Activated T-cell treated with anti-CD3 and anti-CD28 coated beads for 48 hours (primary cell): ENCODE measurements around the gene ZIK1.

Experiments used
- DNase-seq: peaks from one replicate; pipeline ENCODE4 v3.0.0-alpha.2; 2020; ENCODE audit warnings: low read depth

ZIK1 gene

GRCh38 chr19:57611113-57611512 lies 27.2 kb downstream of the ZIK1 start:
- DNase-seq, result no peak

- DNase-seq, result peak; percentile 86
These were observed 30.2 kb downstream of the ZIK1 start, which contains the start of gene ZNF134 for GRCh38 chr19:57613941-57614743. Gene ZNF134 (plus strand): TSS chr19:57614242. CDS start chr19:57619469, 5,227 bp downstream.

- DNase-seq, result no peak
These were observed 31.4 kb downstream of the ZIK1 start for GRCh38 chr19:57615346-57615745.

- no peak for DNase-seq
These were observed 36.9 kb downstream of the ZIK1 start for GRCh38 chr19:57620673-57621348.

GRCh38 chr19:57623091-57623490 lies 39.1 kb downstream of the ZIK1 start:
- DNase-seq, result no peak

GRCh38 chr19:57632987-57633831 lies 49.3 kb downstream of the ZIK1 start, which contains the start of gene ZNF211:
Gene ZNF211 (plus strand): TSS chr19:57633168. CDS start chr19:57633347, 179 bp downstream.
- peak; percentile 80 for DNase-seq

- no peak for DNase-seq
These were observed 49.8 kb downstream of the ZIK1 start for GRCh38 chr19:57633832-57634131.

GRCh38 chr19:57637379-57637778 lies 53.4 kb downstream of the ZIK1 start:
- no peak for DNase-seq

GRCh38 chr19:57641715-57642234 lies 57.8 kb downstream of the ZIK1 start:
- no peak for DNase-seq

GRCh38 chr19:57642396-57643046 lies 58.6 kb downstream of the ZIK1 start:
- no peak for DNase-seq
